Measurements from ENCODE around the gene TBC1D4. TPM values are rescaled to one million over a fixed set of nuclear protein-coding genes. Genes with fewer than 3 reads are reported as not detected.

Gene TBC1D4
- total and polyA plus RNA-seq, 2 experiments from 2014 or later, result 18.7 to 38.2 TPM

DNA sequence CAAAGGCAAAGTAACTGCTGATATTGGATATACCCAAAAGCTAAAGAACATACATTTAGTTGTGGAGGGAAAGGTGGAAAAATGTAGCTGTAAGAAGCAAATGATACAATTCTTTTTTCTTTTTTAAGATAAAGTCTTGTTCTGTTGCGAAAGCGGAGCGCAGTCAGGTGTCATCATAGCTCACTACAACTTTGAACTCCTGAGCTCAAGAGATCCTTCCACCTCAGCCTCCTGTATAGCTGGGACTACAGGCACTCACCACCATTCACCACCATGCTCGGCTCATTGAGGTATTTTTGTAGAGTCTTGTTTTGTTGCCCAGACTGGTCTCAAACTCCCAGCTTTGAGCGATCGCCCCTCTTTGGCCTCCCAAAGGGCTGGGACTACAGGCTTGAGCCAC, 38.0 kb downstream of the TBC1D4 start (continued):
- TF ChIP-seq, protein P1, sequence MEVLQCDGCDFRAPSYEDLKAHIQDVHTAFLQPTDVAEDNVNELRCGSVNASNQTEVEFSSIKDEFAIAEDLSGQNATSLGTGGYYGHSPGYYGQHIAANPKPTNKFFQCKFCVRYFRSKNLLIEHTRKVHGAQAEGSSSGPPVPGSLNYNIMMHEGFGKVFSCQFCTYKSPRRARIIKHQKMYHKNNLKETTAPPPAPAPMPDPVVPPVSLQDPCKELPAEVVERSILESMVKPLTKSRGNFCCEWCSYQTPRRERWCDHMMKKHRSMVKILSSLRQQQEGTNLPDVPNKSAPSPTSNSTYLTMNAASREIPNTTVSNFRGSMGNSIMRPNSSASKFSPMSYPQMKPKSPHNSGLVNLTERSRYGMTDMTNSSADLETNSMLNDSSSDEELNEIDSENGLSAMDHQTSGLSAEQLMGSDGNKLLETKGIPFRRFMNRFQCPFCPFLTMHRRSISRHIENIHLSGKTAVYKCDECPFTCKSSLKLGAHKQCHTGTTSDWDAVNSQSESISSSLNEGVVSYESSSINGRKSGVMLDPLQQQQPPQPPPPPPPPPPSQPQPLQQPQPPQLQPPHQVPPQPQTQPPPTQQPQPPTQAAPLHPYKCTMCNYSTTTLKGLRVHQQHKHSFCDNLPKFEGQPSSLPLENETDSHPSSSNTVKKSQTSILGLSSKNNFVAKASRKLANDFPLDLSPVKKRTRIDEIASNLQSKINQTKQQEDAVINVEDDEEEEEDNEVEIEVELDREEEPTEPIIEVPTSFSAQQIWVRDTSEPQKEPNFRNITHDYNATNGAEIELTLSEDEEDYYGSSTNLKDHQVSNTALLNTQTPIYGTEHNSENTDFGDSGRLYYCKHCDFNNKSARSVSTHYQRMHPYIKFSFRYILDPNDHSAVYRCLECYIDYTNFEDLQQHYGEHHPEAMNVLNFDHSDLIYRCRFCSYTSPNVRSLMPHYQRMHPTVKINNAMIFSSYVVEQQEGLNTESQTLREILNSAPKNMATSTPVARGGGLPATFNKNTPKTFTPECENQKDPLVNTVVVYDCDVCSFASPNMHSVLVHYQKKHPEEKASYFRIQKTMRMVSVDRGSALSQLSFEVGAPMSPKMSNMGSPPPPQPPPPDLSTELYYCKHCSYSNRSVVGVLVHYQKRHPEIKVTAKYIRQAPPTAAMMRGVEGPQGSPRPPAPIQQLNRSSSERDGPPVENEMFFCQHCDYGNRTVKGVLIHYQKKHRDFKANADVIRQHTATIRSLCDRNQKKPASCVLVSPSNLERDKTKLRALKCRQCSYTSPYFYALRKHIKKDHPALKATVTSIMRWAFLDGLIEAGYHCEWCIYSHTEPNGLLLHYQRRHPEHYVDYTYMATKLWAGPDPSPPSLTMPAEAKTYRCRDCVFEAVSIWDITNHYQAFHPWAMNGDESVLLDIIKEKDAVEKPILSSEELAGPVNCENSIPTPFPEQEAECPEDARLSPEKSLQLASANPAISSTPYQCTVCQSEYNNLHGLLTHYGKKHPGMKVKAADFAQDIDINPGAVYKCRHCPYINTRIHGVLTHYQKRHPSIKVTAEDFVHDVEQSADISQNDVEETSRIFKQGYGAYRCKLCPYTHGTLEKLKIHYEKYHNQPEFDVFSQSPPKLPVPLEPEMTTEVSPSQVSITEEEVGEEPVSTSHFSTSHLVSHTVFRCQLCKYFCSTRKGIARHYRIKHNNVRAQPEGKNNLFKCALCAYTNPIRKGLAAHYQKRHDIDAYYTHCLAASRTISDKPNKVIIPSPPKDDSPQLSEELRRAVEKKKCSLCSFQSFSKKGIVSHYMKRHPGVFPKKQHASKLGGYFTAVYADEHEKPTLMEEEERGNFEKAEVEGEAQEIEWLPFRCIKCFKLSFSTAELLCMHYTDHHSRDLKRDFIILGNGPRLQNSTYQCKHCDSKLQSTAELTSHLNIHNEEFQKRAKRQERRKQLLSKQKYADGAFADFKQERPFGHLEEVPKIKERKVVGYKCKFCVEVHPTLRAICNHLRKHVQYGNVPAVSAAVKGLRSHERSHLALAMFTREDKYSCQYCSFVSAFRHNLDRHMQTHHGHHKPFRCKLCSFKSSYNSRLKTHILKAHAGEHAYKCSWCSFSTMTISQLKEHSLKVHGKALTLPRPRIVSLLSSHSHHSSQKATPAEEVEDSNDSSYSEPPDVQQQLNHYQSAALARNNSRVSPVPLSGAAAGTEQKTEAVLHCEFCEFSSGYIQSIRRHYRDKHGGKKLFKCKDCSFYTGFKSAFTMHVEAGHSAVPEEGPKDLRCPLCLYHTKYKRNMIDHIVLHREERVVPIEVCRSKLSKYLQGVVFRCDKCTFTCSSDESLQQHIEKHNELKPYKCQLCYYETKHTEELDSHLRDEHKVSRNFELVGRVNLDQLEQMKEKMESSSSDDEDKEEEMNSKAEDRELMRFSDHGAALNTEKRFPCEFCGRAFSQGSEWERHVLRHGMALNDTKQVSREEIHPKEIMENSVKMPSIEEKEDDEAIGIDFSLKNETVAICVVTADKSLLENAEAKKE (CRISPR knock-in tag; IDR thresholded peaks at IDR 0.05), result no peak
- no peak for TF ChIP-seq EZH2 (IDR thresholded peaks at IDR 0.05; ENCODE audit: low read depth, unreplicated experiment)

DNA sequence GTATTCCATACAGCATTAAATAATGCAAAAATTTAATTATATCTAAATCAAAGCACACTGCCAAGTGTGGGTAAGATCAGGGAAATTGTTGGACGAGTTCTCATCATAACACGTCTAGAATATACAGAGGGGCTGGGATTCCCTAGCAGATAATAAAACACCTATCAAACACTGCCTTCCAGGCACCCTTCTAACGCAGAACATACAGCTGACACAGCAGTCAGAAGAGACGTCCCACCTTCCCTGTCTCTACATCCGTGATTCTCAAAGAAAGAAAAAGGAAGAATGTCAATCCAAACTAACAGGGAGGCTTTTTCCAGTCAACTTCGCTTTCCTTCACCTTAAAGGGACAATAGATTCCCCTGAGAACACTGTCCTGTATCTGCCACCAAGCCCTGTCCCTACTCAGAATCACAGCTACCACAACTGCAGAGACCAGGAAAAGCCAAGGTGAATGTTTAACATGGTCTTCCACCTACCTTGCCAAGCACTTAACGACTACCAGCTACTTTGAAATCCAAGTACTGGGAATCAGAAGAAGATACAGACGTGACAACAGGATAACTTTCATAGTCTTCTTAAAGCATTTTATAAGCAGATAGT, 38.5 kb downstream of the TBC1D4 start:
- H3K27ac Mint-ChIP-seq, result 0 out of 2 replicates have a peak overlapping the region, but pooled peaks have one; percentile 11
- Histone ChIP-seq H3K27ac (ENCODE audit: low read depth) (no peak overlapping the region), H3K9me2 (ENCODE audit: insufficient read depth) (no peaks in the 10 kb centered on the region), H3K4me3 (no peak overlapping the region), H3K4me2 (no peak overlapping the region), H3F3A (replicated peaks; ENCODE audit: low read depth) (no peaks in the 10 kb centered on the region), H4K20me1 (replicated peaks; ENCODE audit: insufficient read depth) (no peaks in the 10 kb centered on the region), H3K79me2 (replicated peaks; ENCODE audit: insufficient read depth) (no peaks in the 10 kb centered on the region), H2AFZ (no peak overlapping the region), H3K27me3 (ENCODE audit: insufficient read depth) (no peaks in the 10 kb centered on the region), H3K4me1 (ENCODE audit: insufficient read depth) (no peaks in the 10 kb centered on the region), H3K36me3 (ENCODE audit: insufficient read depth) (no peaks in the 10 kb centered on the region)
- ATAC-seq, result peak; percentile 34; the same call in 1 of the 3 replicates
- no peak for TF ChIP-seq JUNB (IDR thresholded peaks at IDR 0.05; ENCODE audit: unreplicated experiment)
- TF ChIP-seq, protein P2, sequence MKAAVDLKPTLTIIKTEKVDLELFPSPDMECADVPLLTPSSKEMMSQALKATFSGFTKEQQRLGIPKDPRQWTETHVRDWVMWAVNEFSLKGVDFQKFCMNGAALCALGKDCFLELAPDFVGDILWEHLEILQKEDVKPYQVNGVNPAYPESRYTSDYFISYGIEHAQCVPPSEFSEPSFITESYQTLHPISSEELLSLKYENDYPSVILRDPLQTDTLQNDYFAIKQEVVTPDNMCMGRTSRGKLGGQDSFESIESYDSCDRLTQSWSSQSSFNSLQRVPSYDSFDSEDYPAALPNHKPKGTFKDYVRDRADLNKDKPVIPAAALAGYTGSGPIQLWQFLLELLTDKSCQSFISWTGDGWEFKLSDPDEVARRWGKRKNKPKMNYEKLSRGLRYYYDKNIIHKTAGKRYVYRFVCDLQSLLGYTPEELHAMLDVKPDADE (IDR thresholded peaks at IDR 0.05), result no peak
- no peak for TF ChIP-seq CREB1 (CRISPR knock-in tag; IDR thresholded peaks at IDR 0.05; ENCODE audit: low read depth)
- TF ChIP-seq, protein P3, sequence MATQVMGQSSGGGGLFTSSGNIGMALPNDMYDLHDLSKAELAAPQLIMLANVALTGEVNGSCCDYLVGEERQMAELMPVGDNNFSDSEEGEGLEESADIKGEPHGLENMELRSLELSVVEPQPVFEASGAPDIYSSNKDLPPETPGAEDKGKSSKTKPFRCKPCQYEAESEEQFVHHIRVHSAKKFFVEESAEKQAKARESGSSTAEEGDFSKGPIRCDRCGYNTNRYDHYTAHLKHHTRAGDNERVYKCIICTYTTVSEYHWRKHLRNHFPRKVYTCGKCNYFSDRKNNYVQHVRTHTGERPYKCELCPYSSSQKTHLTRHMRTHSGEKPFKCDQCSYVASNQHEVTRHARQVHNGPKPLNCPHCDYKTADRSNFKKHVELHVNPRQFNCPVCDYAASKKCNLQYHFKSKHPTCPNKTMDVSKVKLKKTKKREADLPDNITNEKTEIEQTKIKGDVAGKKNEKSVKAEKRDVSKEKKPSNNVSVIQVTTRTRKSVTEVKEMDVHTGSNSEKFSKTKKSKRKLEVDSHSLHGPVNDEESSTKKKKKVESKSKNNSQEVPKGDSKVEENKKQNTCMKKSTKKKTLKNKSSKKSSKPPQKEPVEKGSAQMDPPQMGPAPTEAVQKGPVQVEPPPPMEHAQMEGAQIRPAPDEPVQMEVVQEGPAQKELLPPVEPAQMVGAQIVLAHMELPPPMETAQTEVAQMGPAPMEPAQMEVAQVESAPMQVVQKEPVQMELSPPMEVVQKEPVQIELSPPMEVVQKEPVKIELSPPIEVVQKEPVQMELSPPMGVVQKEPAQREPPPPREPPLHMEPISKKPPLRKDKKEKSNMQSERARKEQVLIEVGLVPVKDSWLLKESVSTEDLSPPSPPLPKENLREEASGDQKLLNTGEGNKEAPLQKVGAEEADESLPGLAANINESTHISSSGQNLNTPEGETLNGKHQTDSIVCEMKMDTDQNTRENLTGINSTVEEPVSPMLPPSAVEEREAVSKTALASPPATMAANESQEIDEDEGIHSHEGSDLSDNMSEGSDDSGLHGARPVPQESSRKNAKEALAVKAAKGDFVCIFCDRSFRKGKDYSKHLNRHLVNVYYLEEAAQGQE (IDR thresholded peaks at IDR 0.05; ENCODE audit: unreplicated experiment), result no peak
- TF ChIP-seq POLR2AphosphoS5 (IDR thresholded peaks at IDR 0.05; ENCODE audit: low read depth), result no peak
- H3K9me3 Mint-ChIP-seq, result peaks cover 4% of the 10 kb centered on the region; the same call in 1 of the 3 replicates
- H3K27me3 Mint-ChIP-seq (ENCODE audit: insufficient read depth, low read depth, poor library complexity), result peaks cover 2% of the 10 kb centered on the region
- H3K4me1 Mint-ChIP-seq, result peaks cover 9% of the 10 kb centered on the region; the same call in 2 of the 3 replicates
- H3K4me3 Mint-ChIP-seq, result no peak overlapping the region
- peaks cover 4% of the 10 kb centered on the region; the same call in 2 of the 3 replicates for H3K36me3 Mint-ChIP-seq (ENCODE audit: low read depth)
- no peak for DNase-seq (ENCODE audit: low spot score)
